K562 (cell line): ENCODE measurements around the gene SYNGR3. TPM values are rescaled to one million over a fixed set of nuclear protein-coding genes. Genes with fewer than 3 reads are reported as not detected.
A peak's percentile ranks its signal among the peaks of the same experiment; 100 is the strongest.

Experiments used
- ATAC-seq: fragments of 200-7000 bp; cut with Tn5 transposase; 3 replicates; pipeline ENCODE4 v1.9.1; 2020; ENCODE audit warnings: moderate library complexity
- BruUV-seq: library from RNA; stranded (reverse); fragments of 400-500 nt; replicated peaks from 2 replicates; lab custom pipeline; 2021; lab: Mats Ljungman, UMichigan
- CTCF ChIA-PET: fragments of 300-600 bp; formaldehyde crosslinking; extraction: SDS; loops from one replicate; lab custom pipeline; 2021; ENCODE audit warnings: low intra/inter-chr PET ratio; lab: Yijun Ruan, JAX
- POLR2A ChIA-PET: fragments of 300-600, 350-650 bp; sonication (Branson Sonifier 250); formaldehyde crosslinking; extraction: SDS; loops from one replicate; lab custom pipeline; 2021; ENCODE audit warnings: antibody characterized with exemption, inconsistent platforms; lab: Yijun Ruan, JAX
- DNase-seq, 4 experiments: peaks; one replicate each; pipeline versions ENCODE4 v3.0.0 to v3.0.0-alpha.2; 2011 to 2018; ENCODE audit warnings: low spot score in 3 of 4, mixed read lengths in 3 of 4; ENCODE audit errors: extremely low read depth in 1 of 4
- FAIRE-seq: peaks from 2 replicates; lab custom pipeline; 2011; peaks lifted over from hg19 to GRCh38; lab: Jason Lieb, UNC
- H2AFZ ChIP-seq: 2 replicates; pipeline ENCODE4 v1.6.0; 2011; ENCODE audit warnings: low read depth, low read length, control low read depth, inconsistent platforms
- H3K27ac ChIP-seq: fragments of 200-600 bp; 3 replicates; pipeline ENCODE4 v1.8.0; 2011; ENCODE audit warnings: low read depth, mild to moderate bottlenecking, control low read depth, inconsistent platforms, low read length, moderate library complexity, mixed read lengths; ENCODE audit errors: extremely low read depth
- H3K27me3 ChIP-seq, 2 experiments: fragments of 300-600 bp in 1 of 2; 2 replicates in 1 of 2; 3 replicates in 1 of 2; pipeline versions ENCODE4 v1.6.0 to v1.8.0; 2011; ENCODE audit warnings: inconsistent platforms in 2 of 2, low read length in 2 of 2, mild to moderate bottlenecking in 1 of 2, mixed read lengths in 1 of 2, moderate library complexity in 1 of 2; ENCODE audit not compliant: control insufficient read depth in 2 of 2, insufficient read depth in 2 of 2
- H3K36me3 ChIP-seq: fragments of 300-600 bp; 3 replicates; pipeline ENCODE4 v1.8.0; 2011; ENCODE audit warnings: mild to moderate bottlenecking, low read length, inconsistent platforms; ENCODE audit not compliant: control insufficient read depth, insufficient read depth
- H3K4me1 ChIP-seq, 2 experiments: fragments of 200-600 bp in 1 of 2; replicated peaks in 1 of 2; 2 replicates in 1 of 2; 3 replicates in 1 of 2; pipeline versions ENCODE4 v1.5.1 to v1.8.0; 2011; ENCODE audit warnings: inconsistent platforms in 2 of 2, low read length in 2 of 2, mild to moderate bottlenecking in 1 of 2, mixed read lengths in 1 of 2, moderate library complexity in 1 of 2; ENCODE audit not compliant: control insufficient read depth in 2 of 2, insufficient read depth in 2 of 2
- H3K4me2 ChIP-seq: 2 replicates; pipeline ENCODE4 v1.6.1; 2011; ENCODE audit warnings: low read length, control low read depth, inconsistent platforms, mixed read lengths; ENCODE audit not compliant: insufficient read depth
- H3K4me3 ChIP-seq: fragments of 200-600 bp; sonication (generic), shearing (Covaris generic); 2 replicates; pipeline ENCODE4 v1.5.1; 2016; ENCODE audit warnings: control low read depth, inconsistent platforms
- H3K79me2 ChIP-seq: fragments of 200-600 bp; 3 replicates; pipeline ENCODE4 v1.8.0; 2011; ENCODE audit warnings: low read length, inconsistent platforms; ENCODE audit not compliant: control insufficient read depth, insufficient read depth
- H3K9ac ChIP-seq, 2 experiments: 2 replicates each; pipeline versions ENCODE4 v1.6.0 to v1.6.1; 2011; ENCODE audit warnings: low read depth in 2 of 2, low read length in 2 of 2, control low read depth in 1 of 2, inconsistent platforms in 1 of 2, mild to moderate bottlenecking in 1 of 2, mixed read lengths in 1 of 2; ENCODE audit not compliant: insufficient read depth in 1 of 2
- H3K9me1 ChIP-seq: one replicate; pipeline ENCODE4 v1.6.0; 2011; ENCODE audit warnings: inconsistent platforms, mild to moderate bottlenecking, low read length, moderate library complexity; ENCODE audit not compliant: control insufficient read depth, insufficient read depth
- H3K9me3 ChIP-seq: replicated peaks from 2 replicates; pipeline ENCODE4 v1.5.1; 2011; ENCODE audit warnings: low read depth, low read length, inconsistent platforms; ENCODE audit not compliant: control insufficient read depth, insufficient read depth
- H4K20me1 ChIP-seq: replicated peaks from 2 replicates; pipeline ENCODE4 v1.6.1; 2011; ENCODE audit warnings: low read length, inconsistent platforms, mixed read lengths; ENCODE audit not compliant: control insufficient read depth, insufficient read depth
- BCOR ChIP-seq: fragments of 450-650 bp; IDR thresholded peaks from 2 replicates; pipeline ENCODE4 v1.6.1; 2016
- C11orf30 ChIP-seq: fragments of 450-650 bp; IDR thresholded peaks from 2 replicates; pipeline ENCODE4 v1.6.1; 2016; ENCODE audit warnings: low read depth, mild to moderate bottlenecking
- DMBX1 ChIP-seq: fragments of 250-450 bp; sonication (Bioruptor Pico); IDR thresholded peaks from 2 replicates; pipeline ENCODE4 v1.8.0; 2022; ENCODE audit warnings: inconsistent platforms, mild to moderate bottlenecking, moderate library complexity, borderline replicate concordance
- MCM2 ChIP-seq: fragments of 450-650 bp; IDR thresholded peaks from 2 replicates; pipeline ENCODE4 v1.6.1; 2017; ENCODE audit warnings: low read depth, mild to moderate bottlenecking
- NR3C1 ChIP-seq: sonication (generic); formaldehyde crosslinking; IDR thresholded peaks from 2 replicates; pipeline ENCODE4 v1.8.1; 2022; ENCODE audit warnings: missing genetic modification reagents
- SMARCE1 ChIP-seq: fragments of 450-650 bp; IDR thresholded peaks from 2 replicates; pipeline ENCODE4 v1.7.1; 2016; ENCODE audit warnings: mild to moderate bottlenecking
- SREBF1 ChIP-seq: fragments of 150-350 bp; IDR thresholded peaks from 2 replicates; pipeline ENCODE4 v1.6.1; 2014; ENCODE audit warnings: antibody characterized with exemption, low read depth, low read length, borderline replicate concordance
- SRF ChIP-seq, 2 experiments: fragments of 250-450, 450-650 bp in 1 of 2; sonication (Bioruptor Pico) in 1 of 2; sonication (generic) in 1 of 2; formaldehyde crosslinking; IDR thresholded peaks; 2 replicates each; pipeline versions ENCODE4 v1.5.0 to v1.5.1; 2020 to 2022; ENCODE audit warnings: mild to moderate bottlenecking in 1 of 2, missing genetic modification reagents in 1 of 2
- SRSF7 ChIP-seq: fragments of 200-400 bp; formaldehyde crosslinking; optimal IDR thresholded peaks from 2 replicates; pipeline ENCODE3; 2017; ENCODE audit warnings: mild to moderate bottlenecking, low read depth, low read length
- TGIF2 ChIP-seq: sonication (generic); formaldehyde crosslinking; IDR thresholded peaks from 2 replicates; pipeline ENCODE4 v1.8.1; 2022; ENCODE audit warnings: mild to moderate bottlenecking, missing genetic modification reagents, moderate library complexity
- TRIM24 ChIP-seq, 2 experiments: fragments of 450-650 bp; IDR thresholded peaks; 2 replicates each; pipeline ENCODE4 v1.6.1; 2016
- ZBTB7A ChIP-seq: IDR thresholded peaks from 2 replicates; pipeline ENCODE4 v1.6.1; 2011; ENCODE audit warnings: low read depth, mild to moderate bottlenecking, low read length, moderate library complexity, borderline replicate concordance; ENCODE audit not compliant: control insufficient read depth
- ZFX ChIP-seq: sonication (generic); formaldehyde crosslinking; IDR thresholded peaks from 2 replicates; pipeline ENCODE4 v1.8.0; 2022; ENCODE audit warnings: mild to moderate bottlenecking, missing genetic modification reagents, moderate library complexity
- ZNF140 ChIP-seq: fragments of 250-450 bp; sonication (Bioruptor Pico); IDR thresholded peaks from 2 replicates; pipeline ENCODE4 v1.8.0; 2021; ENCODE audit warnings: moderate library complexity, mild to moderate bottlenecking, inconsistent platforms
- ZNF143 ChIP-seq: sonication (generic); formaldehyde crosslinking; IDR thresholded peaks from 2 replicates; pipeline ENCODE4 v1.9.0; 2022; ENCODE audit warnings: mild to moderate bottlenecking, missing genetic modification reagents
- WGBS: fragments of 100-300 bp; shearing (Covaris generic); methylation state at CpG from one replicate; pipeline ENCODE4 v1.1.6; 2016; ENCODE audit warnings: low coverage, mixed read lengths; ENCODE audit not compliant: insufficient coverage; ENCODE audit errors: missing lambda C conversion rate; 5-methylcytosine and 5-hydroxymethylcytosine counted together
- in situ Hi-C: fragments of 300-500 bp; cut with MboI; formaldehyde crosslinking; loops from 4 replicates; pipeline ENCODE4 v1.15.0; 2018; ENCODE audit warnings: inconsistent platforms, mixed read lengths
- intact Hi-C: fragments of 100-400 bp; cut with micrococcal nuclease; formaldehyde crosslinking; loops from 2 replicates; pipeline ENCODE4 v1.14.2; 2022
- polyA plus RNA-seq, 8 experiments: library from polyadenylated mRNA; depleted of rRNA in 4 of 8; stranded (reverse) in 5 of 8; unstranded in 3 of 8; fragments of >200 nt; fragmentation: Nextera tagmentation in 2 of 8; fragmentation: Illumina TruSeq in 1 of 8; extraction: Ambion mirVana in 2 of 8; extraction: Trizol in 1 of 8; gene quantifications; 2 replicates each; pipeline versions ENCODE4 v1.2.1 to v1.2.3, GENCODE V29; 2011 to 2014; ENCODE audit warnings: inconsistent platforms in 1 of 8, missing spikeins in 1 of 8
- total RNA-seq, 7 experiments: library from RNA; depleted of rRNA in 6 of 7; stranded (reverse); fragments of >200 nt in 6 of 7; fragmentation: Illumina TruSeq in 2 of 7; extraction: Trizol in 2 of 7; gene quantifications; 2 replicates each; pipeline versions ENCODE4 v1.2.1 to v1.2.3, GENCODE V29; 2011 to 2021; ENCODE audit warnings: low replicate concordance in 1 of 7
- TF ChIP-seq, protein P1 (sequence below): fragments of 250-450 bp; sonication (Bioruptor Pico); IDR thresholded peaks from 2 replicates; pipeline ENCODE4 v1.8.0; 2021; ENCODE audit warnings: borderline replicate concordance, mild to moderate bottlenecking, moderate library complexity; ENCODE audit not compliant: poor library complexity, severe bottlenecking
- TF ChIP-seq, protein P2 (sequence below): fragments of 200-800 bp; sonication (Bioruptor generic); IDR thresholded peaks from 2 replicates; pipeline ENCODE4 v1.6.1; 2017; ENCODE audit warnings: missing genetic modification characterization, missing compliant biosample characterization

The SYNGR3 gene
- total and polyA plus RNA-seq, 9 of the 15 experiments (the other 6 are each of a cell fraction or from before 2014, with no cell fraction given): 3.7 to 69.2 (median 36.3) TPM

DNA sequence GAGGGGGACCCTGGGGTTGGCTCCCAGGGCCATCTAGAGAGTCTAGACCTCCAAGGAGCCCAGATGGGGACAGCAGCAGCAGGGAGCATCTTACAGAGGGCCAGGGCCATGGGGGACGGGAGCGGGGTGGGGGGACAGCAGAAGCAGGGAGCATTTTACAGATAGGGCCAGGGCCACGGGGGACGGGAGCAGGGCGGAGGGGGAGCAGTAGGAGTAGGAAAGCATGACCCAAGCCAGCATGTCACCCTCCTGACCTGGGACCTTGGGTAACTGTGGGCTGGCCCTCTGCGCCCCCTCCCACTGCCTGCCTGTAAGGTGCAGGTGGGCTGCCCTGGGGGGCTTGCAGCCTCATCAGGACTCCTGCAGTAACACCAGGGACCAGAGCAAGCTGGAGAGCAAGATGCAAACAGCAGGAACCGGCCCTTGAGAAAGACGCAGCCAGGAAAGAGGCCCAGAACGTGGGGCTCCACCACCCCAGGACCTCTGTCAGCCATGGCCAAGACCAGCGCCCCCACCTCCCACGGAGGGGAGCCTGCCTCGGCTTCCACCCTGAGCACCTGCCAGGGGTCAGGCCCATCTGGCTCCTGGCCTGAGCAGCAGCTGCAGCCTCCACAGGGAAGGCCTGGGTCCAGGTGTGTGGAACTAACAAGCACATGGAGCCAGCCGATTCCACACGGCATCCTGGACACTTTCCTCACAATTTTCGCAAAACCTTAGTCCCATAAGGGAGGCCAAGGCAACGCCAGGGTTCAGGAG is 17.5 kb downstream of the SYNGR3 start:
- H3K27ac ChIP-seq: peak overlapping the region; percentile 42; the same call in 1 of the 3 replicates
- peak overlapping the region; percentile 93 for H3K4me2 ChIP-seq
- ATAC-seq (no peak), FAIRE-seq (no peak), DNase-seq (no peak)
- intact Hi-C loops: no loop called here
- in situ Hi-C loops: no loop called here
- peaks cover 19% of the 10 kb centered on the region for H3K9me1 ChIP-seq
- no peak overlapping the region for H2AFZ ChIP-seq
- H3K9ac ChIP-seq: peak overlapping the region; percentile 91 to 99
- ChIA-PET CTCF (no interaction called here), POLR2A (interaction anchor here (0.6 to 2.6 kb wide), 5 partner anchors 10 to 453 kb away, joined by 3 to 13 read pairs (median 4); partner anchors contain the start of genes RPS2, TEDC2 and TRAF7)
- peaks cover 57% of the 10 kb centered on the region; the same call in 2 of the 3 replicates for H3K36me3 ChIP-seq
- no peaks in the 10 kb centered on the region for H3K27me3 ChIP-seq
- H3K4me3 ChIP-seq: peak overlapping the region; percentile 99
- H4K20me1 ChIP-seq: peaks cover 46% of the 10 kb centered on the region
- WGBS: 40% methylated on average over 6 of the region's 16 CpGs
- H3K9me3 ChIP-seq: no peaks in the 10 kb centered on the region
- H3K4me1 ChIP-seq: peaks cover 27 to 83% of the 10 kb centered on the region in 2 experiments
- H3K79me2 ChIP-seq: peaks cover 83% of the 10 kb centered on the region
- BruUV-seq: no TSS peak
- TF ChIP-seq TRIM24 (IDR thresholded peaks at IDR 0.05) (no peak), DMBX1 (CRISPR knock-in tag) (no peak), SMARCE1 (no peak), ZFX (CRISPR knock-in tag) (0 out of 2 replicates have a peak, but pooled peaks have one; percentile 4), SREBF1 (no peak), ZBTB7A (peak; percentile 6; the same call in 1 of the 2 replicates), BCOR (no peak), SRF (CRISPR knock-in tag; IDR thresholded peaks at IDR 0.05) (no peak), C11orf30 (no peak), NR3C1 (CRISPR knock-in tag) (no peak), TGIF2 (CRISPR knock-in tag) (no peak), MCM2 (no peak), SRSF7 (no peak), ZNF140 (CRISPR knock-in tag) (no peak), ZNF143 (CRISPR knock-in tag) (0 out of 2 replicates have a peak, but pooled peaks have one; percentile 13)
- TF ChIP-seq, protein P1, sequence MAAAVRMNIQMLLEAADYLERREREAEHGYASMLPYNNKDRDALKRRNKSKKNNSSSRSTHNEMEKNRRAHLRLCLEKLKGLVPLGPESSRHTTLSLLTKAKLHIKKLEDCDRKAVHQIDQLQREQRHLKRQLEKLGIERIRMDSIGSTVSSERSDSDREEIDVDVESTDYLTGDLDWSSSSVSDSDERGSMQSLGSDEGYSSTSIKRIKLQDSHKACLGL: no peak
- TF ChIP-seq, protein P2, sequence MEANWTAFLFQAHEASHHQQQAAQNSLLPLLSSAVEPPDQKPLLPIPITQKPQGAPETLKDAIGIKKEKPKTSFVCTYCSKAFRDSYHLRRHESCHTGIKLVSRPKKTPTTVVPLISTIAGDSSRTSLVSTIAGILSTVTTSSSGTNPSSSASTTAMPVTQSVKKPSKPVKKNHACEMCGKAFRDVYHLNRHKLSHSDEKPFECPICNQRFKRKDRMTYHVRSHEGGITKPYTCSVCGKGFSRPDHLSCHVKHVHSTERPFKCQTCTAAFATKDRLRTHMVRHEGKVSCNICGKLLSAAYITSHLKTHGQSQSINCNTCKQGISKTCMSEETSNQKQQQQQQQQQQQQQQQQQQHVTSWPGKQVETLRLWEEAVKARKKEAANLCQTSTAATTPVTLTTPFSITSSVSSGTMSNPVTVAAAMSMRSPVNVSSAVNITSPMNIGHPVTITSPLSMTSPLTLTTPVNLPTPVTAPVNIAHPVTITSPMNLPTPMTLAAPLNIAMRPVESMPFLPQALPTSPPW (CRISPR knock-in tag): no peak
